ENCODE measurements around the gene ZNF697. TPM values are rescaled to one million over a fixed set of nuclear protein-coding genes. Genes with fewer than 3 reads are reported as not detected.

ZNF697 gene
- total RNA-seq, 4 donors from 2014 or later, result 1.00 to 5.6 (median 2.9) TPM

Other genes starting within 250 kb of the ZNF697 start
- 100 to 1,000 TPM in 1 of 4 donors, 10 to 100 TPM in 1, 1 to 10 TPM in 2; 3.0 to 125 (median 46.4) TPM for gene HSD3B2, start 233.1 kb downstream of the ZNF697 start, total RNA-seq
- gene HSD3B1, start 141.1 kb downstream of the ZNF697 start, total RNA-seq, result 1 to 10 TPM in 1 of 4 donors, under 1 TPM in 1, not detected in 2; 0.32 to 1.5 TPM
- gene PHGDH, start 63.7 kb upstream of the ZNF697 start, total RNA-seq, result 10 to 100 TPM in 1 of 4 donors, 1 to 10 TPM in 3; 4.2 to 11.9 (median 8.1) TPM
- 1,000 to 10,000 TPM in 1 of 4 donors, 100 to 1,000 TPM in 2, 10 to 100 TPM in 1; 24.7 to 1,050 (median 278) TPM for gene HMGCS2, start 120.6 kb upstream of the ZNF697 start, total RNA-seq
- 10 to 100 TPM in 1 of 4 donors, 1 to 10 TPM in 1, under 1 TPM in 1, not detected in 1; 0.48 to 11.9 (median 3.2) TPM for gene REG4, start 163.2 kb upstream of the ZNF697 start, total RNA-seq
- gene ADAM30, start 248.2 kb upstream of the ZNF697 start, total RNA-seq, result not detected

All from transverse colon (tissue), 4 donors.